SIG-M5 treated with dmso at 0.1 percent for 504 hours (cell line): ENCODE results near the gene DGKA.

Source experiments
- DNase-seq: peaks from one replicate; lab custom pipeline; 2025; ENCODE audit not compliant: unreplicated experiment; lab: John Stamatoyannopoulos, UW

The DGKA gene

DNA sequence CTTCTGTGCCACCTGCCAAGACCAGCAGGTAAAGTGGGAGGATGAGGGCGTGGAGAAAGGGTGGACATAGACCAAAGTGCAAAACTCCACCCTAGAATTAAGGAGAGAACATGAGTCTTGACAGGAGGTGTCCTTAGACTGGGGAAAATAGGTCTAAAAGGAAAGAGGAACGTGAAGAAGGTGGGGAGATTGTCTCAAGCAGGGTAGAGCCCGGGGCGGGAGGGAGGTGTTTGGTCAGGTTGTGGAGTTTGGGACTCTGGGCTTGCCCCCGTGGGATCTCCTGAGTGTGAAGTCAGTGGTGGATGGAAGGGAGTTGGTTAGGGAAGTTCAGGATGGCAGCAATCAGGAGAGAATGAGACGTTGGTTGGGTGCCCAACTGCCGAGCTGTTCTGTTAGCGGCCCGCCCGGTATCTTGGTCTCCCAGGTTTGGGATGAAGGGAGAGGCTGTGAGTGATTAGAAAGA, 386 bp downstream of the DGKA start:
- DNase-seq, result no peak

DNA sequence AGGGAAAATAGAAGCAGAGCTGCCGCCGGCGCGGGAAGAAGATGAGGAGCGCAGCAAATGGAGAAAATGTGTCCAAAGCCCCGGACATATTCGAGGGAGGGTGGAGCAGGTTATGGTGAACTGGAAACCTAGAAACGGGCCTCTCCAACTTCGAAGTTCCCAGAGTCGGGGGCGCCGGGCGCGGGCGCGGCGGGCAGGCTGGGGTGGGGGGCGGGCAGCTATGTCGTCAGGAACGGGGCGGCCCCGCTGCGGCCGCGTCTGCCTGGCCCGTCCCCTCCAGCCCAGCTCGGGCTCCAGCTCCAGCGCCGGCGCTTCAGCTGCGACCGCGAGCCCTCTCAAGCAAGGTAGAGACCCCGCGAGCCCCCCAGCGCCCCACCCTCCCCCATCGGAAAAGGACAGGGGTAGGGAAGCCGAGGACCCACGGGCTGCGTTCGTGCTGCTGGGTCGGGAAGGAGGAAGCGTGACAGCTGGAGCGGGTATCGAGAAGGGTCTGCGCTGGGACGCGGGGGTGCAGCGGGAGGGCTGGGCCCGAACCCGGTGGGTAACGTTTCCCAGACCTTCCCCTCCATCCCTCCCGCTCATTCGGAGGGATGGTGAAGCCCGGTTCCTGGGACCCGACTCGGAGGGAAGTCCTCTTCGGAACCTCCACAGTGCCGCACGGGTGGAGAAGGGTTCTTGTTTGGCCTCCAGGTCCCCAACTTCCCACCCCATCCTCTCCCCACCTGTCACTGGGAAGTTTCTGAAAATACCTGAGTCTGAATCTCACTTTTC, 1.0 kb downstream of the DGKA start:
- peak; percentile 47 for DNase-seq

DNA sequence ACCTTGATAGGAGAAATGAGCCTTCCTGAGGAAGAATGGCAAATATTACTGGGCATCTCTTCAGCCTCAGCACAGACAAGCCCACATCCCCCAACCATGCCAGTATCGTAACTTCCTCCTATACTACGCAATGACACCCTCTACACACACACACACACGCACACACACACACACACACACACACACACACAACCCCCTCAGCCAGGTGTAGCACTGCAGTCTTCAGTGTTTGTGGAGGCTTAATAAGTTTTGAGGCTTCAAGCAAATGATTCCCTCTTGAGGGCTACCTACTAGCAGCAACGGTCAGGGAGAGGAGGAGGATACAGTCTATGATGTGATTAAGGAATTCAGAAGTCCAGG, 1.6 kb downstream of the DGKA start:
- peak; percentile 78 for DNase-seq

DNA sequence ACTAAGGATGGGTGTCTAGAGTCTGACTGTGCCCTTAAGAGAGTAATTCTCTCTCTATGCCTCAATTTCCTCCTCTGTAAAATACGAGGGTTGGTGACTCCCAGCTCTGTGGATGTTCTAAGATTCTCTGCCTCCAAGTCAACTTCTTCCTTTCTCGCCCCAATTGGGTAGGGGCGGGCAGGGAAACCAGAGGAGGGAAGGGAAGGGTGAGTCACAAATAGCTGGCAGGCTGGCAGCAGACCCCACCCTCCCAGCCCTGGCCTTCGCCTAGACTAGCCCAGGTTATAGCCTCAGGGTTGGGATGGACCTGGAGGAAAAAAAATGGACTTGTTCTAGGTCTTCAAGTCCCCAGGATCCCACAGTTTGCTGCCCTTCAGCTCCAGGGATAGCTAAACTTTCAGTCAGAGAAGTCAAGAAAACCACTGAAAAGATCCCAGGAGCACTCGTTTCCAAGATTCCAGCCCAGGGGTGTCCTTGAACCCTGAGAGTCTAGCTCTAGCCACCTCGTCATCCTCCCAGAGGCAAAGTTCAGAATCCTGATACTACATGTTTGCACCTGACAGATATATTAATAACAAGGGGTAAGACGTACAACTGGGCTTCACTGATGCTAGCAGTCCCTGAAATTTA, 2.3 kb downstream of the DGKA start:
- DNase-seq, result peak; percentile 60

DNA sequence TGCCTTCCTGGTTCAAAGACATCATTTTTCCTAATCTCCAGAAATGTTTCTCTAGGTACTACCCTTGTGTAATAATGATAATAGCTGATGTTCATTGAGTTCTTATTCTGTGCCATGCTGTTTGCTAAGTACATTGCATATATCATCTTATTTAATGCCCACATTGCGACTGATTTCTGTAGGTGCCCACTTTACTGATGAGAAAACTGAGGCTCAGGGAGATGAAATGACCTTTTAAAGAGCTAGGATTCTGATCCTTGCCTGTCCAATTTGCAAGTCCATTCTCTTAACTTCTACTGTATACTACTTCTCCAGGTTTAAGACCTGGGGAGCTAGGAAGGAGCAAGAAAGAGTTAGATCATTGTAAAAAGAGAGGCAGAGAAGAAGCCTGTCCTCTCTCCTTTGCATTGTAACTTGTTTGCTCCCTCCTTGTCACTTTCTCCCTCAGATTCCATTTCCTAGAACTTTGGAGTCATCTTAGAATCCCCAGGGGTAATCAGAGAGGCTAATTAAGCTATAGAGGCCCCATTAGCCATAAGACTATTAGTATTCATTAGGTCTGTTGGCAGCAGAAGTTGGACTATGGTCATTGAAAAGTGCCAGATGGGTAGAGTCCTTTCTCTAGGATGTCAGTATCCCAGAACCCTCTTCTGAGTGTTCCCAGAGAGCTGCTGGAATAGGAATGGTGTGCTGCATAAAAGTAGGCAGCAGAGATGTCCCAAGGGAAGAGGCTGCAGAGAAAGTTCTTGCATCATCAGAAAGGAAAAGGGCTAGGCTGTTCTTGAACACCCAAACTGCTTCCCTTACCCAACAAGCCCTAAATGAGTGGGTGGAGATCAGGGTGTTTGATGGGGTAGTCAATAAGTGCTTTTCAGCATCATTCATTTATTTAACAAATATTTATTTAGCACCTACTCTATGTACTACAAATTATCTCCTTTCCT, 3.1 kb downstream of the DGKA start:
- no peak for DNase-seq

DNA sequence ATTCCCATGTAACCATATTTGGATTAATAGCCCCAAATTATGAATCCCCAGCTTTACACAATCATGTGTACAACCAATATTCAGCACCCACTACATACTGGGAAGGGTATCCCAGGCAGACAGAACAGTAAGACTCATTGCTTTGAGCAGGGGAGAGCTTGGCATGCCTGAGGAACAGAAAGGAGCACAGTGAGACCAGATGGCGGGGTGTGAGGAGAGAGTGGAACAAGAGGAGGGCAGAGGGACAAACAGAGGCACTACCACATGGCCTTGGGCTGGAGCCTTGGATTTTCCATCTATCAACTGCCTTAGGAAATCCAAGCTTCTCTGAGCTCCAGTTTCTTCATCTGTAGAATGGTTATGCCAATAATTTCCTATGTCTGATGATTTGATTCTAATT, 3.8 kb downstream of the DGKA start:
- no peak for DNase-seq

DNA sequence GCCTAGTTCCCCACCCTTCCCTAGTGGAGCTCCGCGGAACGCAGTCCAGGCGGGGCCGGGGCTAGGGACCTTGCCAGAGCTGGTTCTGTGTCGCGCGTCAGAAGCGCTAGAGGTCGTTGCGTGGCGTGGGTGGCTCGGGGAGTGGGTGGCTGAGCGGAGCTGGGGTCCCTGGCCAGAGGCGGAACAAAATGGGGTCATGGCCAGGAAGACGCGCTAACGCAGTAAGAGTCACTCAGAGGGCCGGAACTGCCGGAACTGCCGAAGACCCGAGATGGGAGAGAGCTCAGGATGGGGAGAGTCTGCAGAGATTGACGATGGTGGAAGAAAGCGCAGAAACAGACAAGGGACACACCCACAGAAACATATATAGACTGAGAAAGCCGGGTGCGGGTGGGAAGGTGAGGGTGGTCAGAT, 4.8 kb downstream of the DGKA start:
- no peak for DNase-seq

DNA sequence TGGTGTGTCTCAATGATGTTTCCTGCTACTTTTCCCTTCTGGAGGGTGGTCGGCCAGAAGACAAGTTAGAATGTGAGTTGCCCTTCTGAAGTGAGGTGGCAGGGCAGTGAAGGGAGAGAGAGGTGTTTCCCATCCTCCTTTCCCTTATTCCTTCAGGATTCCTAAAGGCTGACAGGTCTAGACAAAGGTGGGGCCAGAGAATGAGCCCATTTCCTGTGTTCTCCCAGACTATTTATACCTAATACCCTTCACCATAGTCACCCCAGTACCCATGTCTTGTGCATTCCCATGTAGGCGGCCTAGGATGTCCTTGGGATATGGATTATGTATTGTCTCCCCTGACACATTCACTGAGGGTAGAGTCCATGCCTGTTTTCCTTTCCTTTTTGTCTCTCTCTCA, 7.0 kb downstream of the DGKA start:
- DNase-seq, result no peak

DNA sequence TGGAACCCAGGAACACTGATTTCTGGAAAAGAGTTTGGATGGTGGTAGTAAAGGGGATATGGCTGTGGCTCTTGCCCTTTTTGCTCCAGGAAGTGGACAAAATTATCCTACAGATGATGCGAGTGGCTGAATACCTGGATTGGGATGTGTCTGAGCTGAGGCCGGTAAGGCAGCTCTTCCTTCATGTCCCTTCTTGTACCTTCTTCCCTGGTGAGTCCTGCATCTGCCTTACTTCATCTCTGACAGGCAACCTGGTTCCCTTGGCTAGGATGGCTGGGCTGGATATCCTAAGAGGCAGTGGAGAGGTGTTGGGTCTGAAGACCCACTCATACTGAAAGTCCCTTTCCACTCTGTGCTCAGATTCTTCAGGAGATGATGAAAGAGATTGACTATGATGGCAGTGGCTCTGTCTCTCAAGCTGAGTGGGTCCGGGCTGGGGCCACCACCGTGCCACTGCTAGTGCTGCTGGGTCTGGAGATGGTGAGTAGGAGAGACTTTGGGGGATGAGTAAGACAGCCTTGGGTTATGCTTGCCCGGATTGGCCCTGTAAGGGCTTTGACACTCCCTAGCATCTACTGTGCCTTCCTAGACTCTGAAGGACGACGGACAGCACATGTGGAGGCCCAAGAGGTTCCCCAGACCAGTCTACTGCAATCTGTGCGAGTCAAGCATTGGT, 8.0 kb downstream of the DGKA start:
- DNase-seq, result no peak

DNA sequence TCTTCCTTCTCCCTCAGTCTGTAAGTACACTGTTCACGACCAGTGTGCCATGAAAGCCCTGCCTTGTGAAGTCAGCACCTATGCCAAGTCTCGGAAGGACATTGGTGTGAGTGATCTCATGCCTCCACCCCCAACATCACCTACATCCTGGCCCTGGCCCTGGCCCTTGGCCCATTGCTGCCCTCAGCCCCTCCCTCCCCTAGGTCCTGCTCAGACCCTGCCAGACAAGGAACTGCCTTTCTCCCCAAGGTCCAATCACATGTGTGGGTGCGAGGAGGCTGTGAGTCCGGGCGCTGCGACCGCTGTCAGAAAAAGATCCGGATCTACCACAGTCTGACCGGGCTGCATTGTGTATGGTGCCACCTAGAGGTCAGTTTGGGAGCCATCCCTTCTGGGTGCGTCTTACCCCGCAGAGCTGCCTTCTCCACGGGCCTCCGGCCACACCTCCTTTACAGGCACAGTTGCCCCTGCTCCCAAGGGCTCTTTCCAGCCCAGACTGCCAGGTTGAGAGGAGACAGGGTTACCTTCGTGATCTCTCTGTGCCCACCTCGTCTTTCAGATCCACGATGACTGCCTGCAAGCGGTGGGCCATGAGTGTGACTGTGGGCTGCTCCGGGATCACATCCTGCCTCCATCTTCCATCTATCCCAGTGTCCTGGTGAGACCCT, 9.2 kb downstream of the DGKA start:
- peak; percentile 85 for DNase-seq

DNA sequence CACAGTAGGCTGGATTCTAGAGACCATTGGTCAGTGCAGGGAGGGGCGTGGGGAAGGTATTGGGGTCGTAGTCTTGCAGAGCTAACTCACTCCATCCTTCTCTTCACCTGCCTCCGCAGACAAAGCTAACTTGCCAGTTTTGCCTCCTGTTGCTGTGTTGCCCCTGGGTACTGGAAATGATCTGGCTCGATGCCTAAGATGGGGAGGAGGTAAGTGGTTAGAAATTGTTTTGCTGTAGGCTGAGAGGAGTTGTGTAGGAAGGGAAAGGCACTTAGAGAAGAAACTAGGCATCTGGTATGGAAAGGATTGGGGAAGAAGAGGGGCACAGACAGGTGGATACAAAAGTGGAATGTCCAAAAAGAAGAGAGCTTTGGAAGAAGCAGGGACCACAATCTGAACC, 11.1 kb downstream of the DGKA start:
- DNase-seq, result no peak

DNA sequence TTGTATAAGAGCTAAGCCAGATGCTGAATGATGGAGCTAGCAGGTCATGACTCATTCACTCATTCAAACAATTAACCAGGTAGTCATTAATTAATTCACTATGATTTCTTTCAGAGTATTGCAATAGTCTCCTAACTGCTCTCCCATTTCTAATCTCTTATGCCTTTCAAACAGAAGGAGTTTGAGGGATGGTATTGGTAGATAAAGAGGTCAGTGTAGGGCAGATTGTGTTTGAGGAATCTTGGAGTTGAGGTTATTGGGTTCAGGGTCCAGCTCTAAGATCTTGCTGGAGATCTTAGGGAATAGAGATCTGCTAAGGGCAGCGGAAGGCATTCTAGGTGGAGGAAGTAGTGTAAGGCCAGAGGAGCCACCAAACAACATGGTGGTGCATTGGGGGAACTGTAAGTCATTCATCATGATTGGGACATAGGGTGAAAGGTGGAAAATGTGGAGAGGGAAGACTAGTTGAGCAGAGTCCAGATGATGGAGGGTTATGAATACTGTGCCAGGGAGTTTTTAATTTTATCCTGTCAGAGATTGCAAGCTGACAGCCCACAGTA, 11.7 kb downstream of the DGKA start:
- DNase-seq, result no peak

DNA sequence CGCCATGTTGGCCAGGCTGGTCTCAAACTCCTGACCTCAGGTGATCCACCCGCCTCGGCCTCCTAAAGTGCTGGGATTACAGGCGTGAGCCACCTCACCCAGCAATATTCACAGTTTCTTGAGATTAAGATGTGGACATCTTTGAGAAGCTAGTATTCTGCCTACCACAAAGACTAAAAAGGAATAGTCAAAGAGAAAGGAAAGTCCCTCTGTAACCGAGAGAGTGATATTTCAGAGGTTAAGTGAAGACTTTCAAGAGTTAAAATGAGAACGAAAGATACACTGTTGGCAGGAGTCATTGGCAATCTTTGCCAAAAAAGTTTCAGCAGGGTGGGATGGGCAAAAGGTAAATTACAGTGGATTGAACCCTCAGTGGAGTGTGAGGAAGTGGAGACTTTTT, 15.6 kb downstream of the DGKA start:
- DNase-seq, result no peak

DNA sequence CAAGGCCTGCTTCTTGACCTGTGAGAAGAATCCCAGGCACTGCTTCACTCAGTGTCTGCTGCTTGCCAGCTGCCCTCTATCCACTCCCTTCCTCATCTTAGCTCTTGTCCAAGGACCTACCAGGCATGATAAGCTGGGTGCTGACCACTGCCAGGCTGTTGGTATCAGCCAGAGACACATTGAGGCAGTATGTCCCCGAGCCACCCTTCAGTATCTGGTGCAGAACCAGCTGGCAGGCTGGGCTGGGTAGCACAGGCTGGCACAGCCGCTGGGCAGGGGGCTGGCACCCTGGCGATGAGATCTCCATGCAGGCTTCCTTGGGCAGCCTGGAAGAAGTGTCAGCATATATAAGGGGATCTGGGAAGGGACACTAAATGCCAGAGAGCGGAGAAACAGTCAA, 24.4 kb downstream of the DGKA start:
- DNase-seq, result no peak

DNA sequence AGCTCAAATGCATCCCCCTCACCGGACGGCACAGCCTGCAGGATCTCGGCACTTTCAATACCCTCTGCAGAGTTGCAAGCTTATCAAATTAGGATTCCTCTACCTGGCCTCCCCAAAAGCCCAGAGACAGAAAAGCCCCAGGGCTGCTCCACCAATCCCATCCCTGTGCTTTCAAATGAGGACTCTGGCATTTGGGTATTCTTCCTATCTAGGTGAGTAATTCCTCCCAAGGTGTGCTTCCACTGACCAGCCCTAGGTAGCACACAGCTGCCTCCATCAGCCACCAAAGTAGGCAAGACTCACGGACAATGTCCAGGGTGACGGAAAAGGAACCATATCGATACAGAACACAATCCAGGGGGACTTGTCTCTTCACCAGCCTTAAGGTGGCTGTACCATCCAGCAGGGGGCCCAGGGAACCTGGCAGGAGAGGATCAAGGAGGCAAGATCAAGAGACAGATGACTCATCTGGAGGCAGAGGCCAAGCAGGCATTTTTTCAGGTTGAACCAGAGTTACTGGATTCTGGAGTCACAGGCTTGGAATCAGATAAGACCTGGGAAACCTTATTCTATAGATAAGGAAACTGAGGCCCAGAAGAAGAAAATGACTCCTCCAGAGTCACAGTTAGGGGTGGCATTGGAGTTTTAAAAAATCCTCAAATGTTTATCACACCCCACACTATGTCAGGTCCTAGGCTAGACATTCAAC, 25.0 kb downstream of the DGKA start:
- DNase-seq, result peak; percentile 72

DNA sequence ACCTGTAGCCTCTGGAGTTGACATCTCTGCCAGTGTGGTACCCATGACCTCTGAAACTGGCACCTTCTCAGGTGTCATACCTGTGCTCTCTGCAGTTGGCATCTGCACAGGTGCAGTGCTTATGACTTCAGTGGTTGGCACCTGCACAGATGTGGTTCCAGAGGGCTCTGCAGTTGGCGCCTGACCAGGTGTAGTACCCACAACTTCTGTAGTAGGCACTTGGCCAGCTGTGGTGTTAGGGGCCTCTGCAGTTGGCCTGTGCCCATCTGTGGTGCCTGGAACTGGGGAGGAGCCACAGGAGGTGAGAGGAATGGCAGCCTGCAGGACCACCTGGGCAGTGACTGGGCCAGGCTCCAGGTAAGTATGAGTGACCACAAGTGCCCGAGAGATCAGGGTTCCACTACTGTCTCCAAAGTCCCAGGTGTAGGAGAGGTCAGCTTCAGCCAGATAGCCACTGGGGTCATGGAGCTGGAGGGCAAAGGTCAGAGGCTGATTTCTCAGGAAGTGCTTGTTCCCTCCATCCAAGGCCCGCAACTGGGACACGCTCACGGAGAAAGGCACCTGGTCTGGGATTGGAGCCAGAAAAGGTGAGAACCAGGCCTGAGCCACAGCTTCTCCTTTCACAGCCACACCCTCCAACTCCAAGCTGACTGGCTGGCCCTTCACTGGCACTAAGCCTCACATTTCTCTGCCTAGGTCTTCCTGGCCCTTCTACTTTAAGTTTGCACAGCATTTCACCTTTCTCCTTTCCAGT, 26.3 kb downstream of the DGKA start:
- peak; percentile 14 for DNase-seq

DNA sequence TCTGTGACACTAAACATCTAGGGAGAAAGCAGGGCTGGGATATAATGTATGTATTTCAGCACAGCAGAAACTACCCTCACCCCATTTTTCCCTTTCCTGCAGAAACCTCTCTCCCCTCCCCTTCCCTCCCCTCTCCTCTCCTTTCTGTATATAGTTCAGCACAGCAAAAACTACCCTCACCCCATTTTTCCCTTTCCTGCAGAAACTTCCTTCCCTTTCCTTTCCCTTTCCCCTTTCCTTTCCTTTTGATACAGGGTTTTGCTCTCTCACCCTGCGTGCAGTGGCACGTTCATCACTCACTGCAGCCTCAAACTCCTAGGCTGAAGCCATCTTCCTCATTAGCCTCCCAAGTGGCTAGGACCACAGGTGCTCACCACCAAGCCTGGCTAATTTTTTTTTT, 32.8 kb downstream of the DGKA start:
- DNase-seq, result no peak

DNA sequence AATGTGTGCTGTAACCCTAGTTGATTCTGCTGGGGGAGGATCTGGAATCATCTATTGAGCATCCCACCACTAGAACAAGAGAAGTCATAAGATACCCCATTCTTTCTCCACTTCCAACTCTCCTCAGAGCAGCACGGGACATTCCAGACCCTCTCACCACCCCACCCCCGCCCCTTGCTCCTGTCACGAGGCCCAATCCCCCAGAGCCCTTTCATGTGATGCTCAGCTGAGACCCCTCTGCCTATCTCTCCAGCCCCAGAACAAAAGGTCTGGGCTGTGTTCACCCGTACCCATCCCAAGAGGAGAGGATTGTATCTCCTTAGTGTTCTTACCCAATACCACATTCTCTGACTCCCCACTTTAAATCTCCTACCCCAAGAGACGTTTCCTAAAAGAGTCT, 34.3 kb downstream of the DGKA start:
- DNase-seq, result no peak

DNA sequence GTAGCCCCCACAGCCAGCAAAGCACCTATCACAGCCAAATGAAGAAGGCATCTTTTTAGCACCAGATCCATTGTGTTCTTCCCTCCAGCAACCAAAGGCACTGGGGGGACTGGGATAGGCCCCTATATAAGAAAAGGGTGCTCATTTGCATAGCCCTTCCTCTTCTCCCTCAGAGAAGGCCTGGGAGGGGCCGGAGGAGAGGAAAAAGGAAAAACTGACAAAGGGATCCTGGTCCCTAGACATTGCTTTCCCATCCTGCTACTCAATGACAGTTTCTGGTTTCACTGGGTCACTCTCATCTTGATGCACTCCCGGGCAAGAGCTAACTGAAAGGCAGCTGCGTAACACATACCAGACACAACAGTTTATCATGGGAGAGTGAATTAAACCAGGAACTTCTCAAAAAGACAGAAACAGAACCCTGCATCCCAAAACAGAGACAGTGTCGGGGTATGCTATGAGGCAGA, 35.0 kb downstream of the DGKA start, which contains the start of gene PMEL:
Gene PMEL (minus strand): TSS at position 102 of the 467 bp plus-strand sequence. CDS start 31 bp downstream, at position 71.
- DNase-seq, result no peak
